SK-N-SH treated with all-trans-retinoic acid at 6 μM for 48 hours (cell line): ENCODE results near the gene EML4.

Experiments used
- ATAC-seq: fragments of 200-7000 bp; cut with Tn5 transposase; 3 replicates; pipeline ENCODE4 v1.9.1; 2020; ENCODE audit warnings: mild to moderate bottlenecking, moderate library complexity
- ARNTL ChIP-seq: fragments of 450-650 bp; formaldehyde crosslinking; IDR thresholded peaks from 2 replicates; pipeline ENCODE4 v1.5.0; 2020; ENCODE audit warnings: low read depth, mild to moderate bottlenecking, moderate library complexity, borderline replicate concordance
- BACH2 ChIP-seq: fragments of 250-450 bp; sonication (Bioruptor Pico); IDR thresholded peaks from 2 replicates; pipeline ENCODE4 v1.9.0; 2021; ENCODE audit warnings: mild to moderate bottlenecking, borderline replicate concordance
- CREB5 ChIP-seq: fragments of 250-450 bp; sonication (Bioruptor Pico); IDR thresholded peaks from 2 replicates; pipeline ENCODE4 v1.5.1; 2020; ENCODE audit warnings: low read depth, mild to moderate bottlenecking, moderate library complexity
- CSDC2 ChIP-seq: fragments of 250-450 bp; sonication (Bioruptor Pico); IDR thresholded peaks from 2 replicates; pipeline ENCODE4 v1.5.0; 2020; ENCODE audit warnings: mild to moderate bottlenecking, moderate library complexity
- ESRRG ChIP-seq: fragments of 250-450 bp; sonication (Bioruptor Pico); IDR thresholded peaks from 2 replicates; pipeline ENCODE4 v1.6.1; 2021; ENCODE audit warnings: mild to moderate bottlenecking
- GLIS3 ChIP-seq: fragments of 250-450 bp; sonication (Bioruptor Pico); IDR thresholded peaks from 2 replicates; pipeline ENCODE4 v1.5.0; 2020; ENCODE audit warnings: mild to moderate bottlenecking, moderate library complexity
- ISL1 ChIP-seq: fragments of 250-450 bp; sonication (Bioruptor Pico); IDR thresholded peaks from 2 replicates; pipeline ENCODE4 v2.1.2; 2022; ENCODE audit warnings: mild to moderate bottlenecking, moderate library complexity
- OSR1 ChIP-seq: fragments of 250-450 bp; sonication (Bioruptor Pico); IDR thresholded peaks from 2 replicates; pipeline ENCODE4 v1.8.0; 2022; ENCODE audit warnings: moderate library complexity, mild to moderate bottlenecking, inconsistent platforms
- PPARA ChIP-seq: fragments of 250-450 bp; sonication (Bioruptor Pico); IDR thresholded peaks from 2 replicates; pipeline ENCODE4 v1.5.0; 2020; ENCODE audit warnings: mild to moderate bottlenecking, borderline replicate concordance
- RARB ChIP-seq: fragments of 250-450 bp; sonication (Bioruptor Pico); IDR thresholded peaks from 2 replicates; pipeline ENCODE4 v1.8.0; 2021; ENCODE audit warnings: mild to moderate bottlenecking, moderate library complexity
- SNAI2 ChIP-seq: fragments of 250-450 bp; sonication (Bioruptor Pico); IDR thresholded peaks from 2 replicates; pipeline ENCODE4 v1.5.0; 2020; ENCODE audit warnings: mild to moderate bottlenecking, moderate library complexity
- TCF4 ChIP-seq: fragments of 250-450 bp; sonication (Bioruptor Pico); IDR thresholded peaks from 2 replicates; pipeline ENCODE4 v1.8.0; 2021; ENCODE audit warnings: mild to moderate bottlenecking, moderate library complexity, borderline replicate concordance
- TOX ChIP-seq: fragments of 250-450 bp; sonication (Bioruptor Pico); IDR thresholded peaks from 2 replicates; pipeline ENCODE4 v1.8.0; 2021; ENCODE audit warnings: mild to moderate bottlenecking, moderate library complexity, borderline replicate concordance
- TSHZ2 ChIP-seq: fragments of 250-450 bp; sonication (Bioruptor Pico); IDR thresholded peaks from 2 replicates; pipeline ENCODE4 v1.5.0; 2020; ENCODE audit warnings: mild to moderate bottlenecking, moderate library complexity
- ZC3H10 ChIP-seq: fragments of 250-450 bp; sonication (Bioruptor Pico); IDR thresholded peaks from 2 replicates; pipeline ENCODE4 v1.5.1; 2021; ENCODE audit warnings: mild to moderate bottlenecking, moderate library complexity
- ZFP30 ChIP-seq: fragments of 450-650 bp; formaldehyde crosslinking; IDR thresholded peaks from 2 replicates; pipeline ENCODE4 v1.5.0; 2022; ENCODE audit warnings: mild to moderate bottlenecking, moderate library complexity
- ZNF565 ChIP-seq: fragments of 450-650 bp; formaldehyde crosslinking; conservative IDR thresholded peaks from 2 replicates; pipeline ENCODE4 v1.5.0; 2020; ENCODE audit warnings: low read depth, mild to moderate bottlenecking, moderate library complexity
- ZNF70 ChIP-seq: fragments of 450-650 bp; formaldehyde crosslinking; IDR thresholded peaks from 2 replicates; pipeline ENCODE4 v1.5.0; 2020; ENCODE audit warnings: mild to moderate bottlenecking, moderate library complexity
- ZNF8 ChIP-seq: fragments of 450-650 bp; formaldehyde crosslinking; IDR thresholded peaks from 2 replicates; pipeline ENCODE4 v1.5.0; 2020; ENCODE audit warnings: mild to moderate bottlenecking, moderate library complexity
- TF ChIP-seq, protein P1 (sequence below): fragments of 250-450 bp; sonication (Bioruptor Pico); IDR thresholded peaks from 2 replicates; pipeline ENCODE4 v1.8.0; 2021; ENCODE audit warnings: low read depth, mild to moderate bottlenecking, moderate library complexity, borderline replicate concordance
- TF ChIP-seq, protein P2 (sequence below): fragments of 250-450 bp; sonication (Bioruptor Pico); IDR thresholded peaks from 2 replicates; pipeline ENCODE4 v1.5.1; 2021; ENCODE audit warnings: mild to moderate bottlenecking, moderate library complexity

Gene EML4

GRCh38 chr2:42218712-42219111 lies 49.6 kb downstream of the EML4 start:
- no peak for TF ChIP-seq ISL1 (CRISPR knock-in tag)
- TF ChIP-seq CSDC2 (CRISPR knock-in tag) = no peak
- TF ChIP-seq TOX = no peak
- TF ChIP-seq, protein P1, sequence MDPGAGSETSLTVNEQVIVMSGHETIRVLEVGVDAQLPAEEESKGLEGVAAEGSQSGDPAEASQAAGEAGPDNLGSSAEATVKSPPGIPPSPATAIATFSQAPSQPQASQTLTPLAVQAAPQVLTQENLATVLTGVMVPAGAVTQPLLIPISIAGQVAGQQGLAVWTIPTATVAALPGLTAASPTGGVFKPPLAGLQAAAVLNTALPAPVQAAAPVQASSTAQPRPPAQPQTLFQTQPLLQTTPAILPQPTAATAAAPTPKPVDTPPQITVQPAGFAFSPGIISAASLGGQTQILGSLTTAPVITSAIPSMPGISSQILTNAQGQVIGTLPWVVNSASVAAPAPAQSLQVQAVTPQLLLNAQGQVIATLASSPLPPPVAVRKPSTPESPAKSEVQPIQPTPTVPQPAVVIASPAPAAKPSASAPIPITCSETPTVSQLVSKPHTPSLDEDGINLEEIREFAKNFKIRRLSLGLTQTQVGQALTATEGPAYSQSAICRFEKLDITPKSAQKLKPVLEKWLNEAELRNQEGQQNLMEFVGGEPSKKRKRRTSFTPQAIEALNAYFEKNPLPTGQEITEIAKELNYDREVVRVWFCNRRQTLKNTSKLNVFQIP = no peak
- no peak for TF ChIP-seq BACH2
- no peak for TF ChIP-seq ZNF70 (CRISPR knock-in tag)
- no peak for TF ChIP-seq GLIS3 (CRISPR knock-in tag)
- no peak for TF ChIP-seq ARNTL (CRISPR knock-in tag)
- no peak for TF ChIP-seq ZFP30 (CRISPR knock-in tag)
- no peak for TF ChIP-seq PPARA
- no peak for TF ChIP-seq TCF4
- no peak for TF ChIP-seq SNAI2 (CRISPR knock-in tag)
- TF ChIP-seq ESRRG (CRISPR knock-in tag) = no peak
- TF ChIP-seq OSR1 = no peak
- TF ChIP-seq CREB5 (CRISPR knock-in tag) = no peak
- TF ChIP-seq RARB (CRISPR knock-in tag) = no peak
- TF ChIP-seq ZC3H10 (CRISPR knock-in tag) = no peak
- TF ChIP-seq TSHZ2 = no peak
- TF ChIP-seq ZNF8 = no peak
- TF ChIP-seq ZNF565 (CRISPR knock-in tag) = no peak
- ATAC-seq = no peak

GRCh38 chr2:42219160-42219559 lies 50.0 kb downstream of the EML4 start:
- TF ChIP-seq ESRRG (CRISPR knock-in tag) (no peak), ZNF8 (no peak), SNAI2 (CRISPR knock-in tag) (no peak), ISL1 (CRISPR knock-in tag) (no peak), GLIS3 (CRISPR knock-in tag) (no peak), PPARA (no peak), OSR1 (no peak), ZNF565 (CRISPR knock-in tag) (no peak)
- TF ChIP-seq, protein P2, sequence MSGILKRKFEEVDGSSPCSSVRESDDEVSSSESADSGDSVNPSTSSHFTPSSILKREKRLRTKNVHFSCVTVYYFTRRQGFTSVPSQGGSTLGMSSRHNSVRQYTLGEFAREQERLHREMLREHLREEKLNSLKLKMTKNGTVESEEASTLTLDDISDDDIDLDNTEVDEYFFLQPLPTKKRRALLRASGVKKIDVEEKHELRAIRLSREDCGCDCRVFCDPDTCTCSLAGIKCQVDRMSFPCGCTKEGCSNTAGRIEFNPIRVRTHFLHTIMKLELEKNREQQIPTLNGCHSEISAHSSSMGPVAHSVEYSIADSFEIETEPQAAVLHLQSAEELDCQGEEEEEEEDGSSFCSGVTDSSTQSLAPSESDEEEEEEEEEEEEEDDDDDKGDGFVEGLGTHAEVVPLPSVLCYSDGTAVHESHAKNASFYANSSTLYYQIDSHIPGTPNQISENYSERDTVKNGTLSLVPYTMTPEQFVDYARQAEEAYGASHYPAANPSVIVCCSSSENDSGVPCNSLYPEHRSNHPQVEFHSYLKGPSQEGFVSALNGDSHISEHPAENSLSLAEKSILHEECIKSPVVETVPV = no peak
- TF ChIP-seq, protein P1 = no peak
- ATAC-seq = no peak

DNA sequence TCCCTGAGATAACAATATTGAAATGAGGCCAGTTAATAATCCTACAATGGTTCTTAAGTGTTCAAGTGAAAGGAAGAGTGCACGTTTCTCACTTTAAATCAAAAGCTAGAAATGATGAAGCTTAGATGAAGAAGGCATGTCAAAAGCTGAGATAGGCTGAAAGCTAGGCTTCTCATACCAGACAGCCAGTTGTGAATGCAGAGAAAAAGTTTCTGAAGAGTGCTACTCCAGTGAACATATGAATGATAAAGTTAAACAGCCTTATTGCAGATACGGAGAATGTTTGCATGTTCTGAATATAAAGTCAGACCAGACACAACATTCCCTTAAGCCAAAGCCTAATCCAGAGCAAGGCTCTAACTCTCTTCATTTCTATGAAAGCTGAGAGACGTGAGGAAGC lies 51.4 kb downstream of the EML4 start:
- TF ChIP-seq, protein P2 = no peak
- TF ChIP-seq ARNTL (CRISPR knock-in tag) = no peak
- no peak for TF ChIP-seq OSR1
- no peak for TF ChIP-seq TCF4
- no peak for TF ChIP-seq ZFP30 (CRISPR knock-in tag)
- TF ChIP-seq ZNF70 (CRISPR knock-in tag) = no peak
- no peak for ATAC-seq
